ENCODE measurements around the gene SYMPK. TPM values are rescaled to one million over a fixed set of nuclear protein-coding genes. Genes with fewer than 3 reads are reported as not detected.

SYMPK gene
- total RNA-seq, 8 experiments from 2014 or later, result 22.2 to 87.8 (median 39.2) TPM

DNA sequence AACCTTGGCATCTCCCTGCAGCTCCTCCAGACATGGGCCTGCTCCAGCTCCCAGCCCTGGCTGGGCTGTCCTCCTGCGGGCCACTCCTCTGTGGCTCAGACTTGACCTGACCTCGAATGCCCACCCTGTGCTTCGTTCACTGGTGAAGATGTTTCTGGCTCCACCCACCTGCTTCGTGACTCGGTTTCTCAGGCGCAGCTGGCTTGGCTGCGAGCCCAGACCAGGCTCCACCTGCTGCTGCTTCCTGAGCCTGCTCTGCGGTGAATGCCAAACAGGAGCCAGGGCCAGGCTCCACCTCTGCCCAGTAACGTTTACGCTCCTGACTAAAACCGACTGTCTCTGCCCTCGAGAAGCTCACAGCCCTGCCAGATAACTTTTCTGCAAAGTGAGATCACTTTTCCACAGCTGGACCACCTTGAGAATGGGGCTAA, 38.9 kb downstream of the SYMPK start:
- in situ Hi-C loops (cut with MboI; ENCODE audit: low pct_unique_long_range_greater_than_20kb in 2 of 9, low sequenced_read_pairs in 9 of 9, unreplicated experiment in 9 of 9), result no loop called here
- H3K27ac ChIP-seq, result no peak overlapping the region
- ATAC-seq (replicated peaks in 6 of 8), result no peak
- 40 to 82% (median 73%) methylated on average over 1 to 3 of the region's 12 CpGs; no CpG with 5 or more reads in 7 of the 10 experiments for WGBS, 10 experiments
- no peaks in the 10 kb centered on the region for H3K4me1 ChIP-seq (replicated peaks in 1 of 2)
- H3K4me3 ChIP-seq, result no peak overlapping the region

DNA sequence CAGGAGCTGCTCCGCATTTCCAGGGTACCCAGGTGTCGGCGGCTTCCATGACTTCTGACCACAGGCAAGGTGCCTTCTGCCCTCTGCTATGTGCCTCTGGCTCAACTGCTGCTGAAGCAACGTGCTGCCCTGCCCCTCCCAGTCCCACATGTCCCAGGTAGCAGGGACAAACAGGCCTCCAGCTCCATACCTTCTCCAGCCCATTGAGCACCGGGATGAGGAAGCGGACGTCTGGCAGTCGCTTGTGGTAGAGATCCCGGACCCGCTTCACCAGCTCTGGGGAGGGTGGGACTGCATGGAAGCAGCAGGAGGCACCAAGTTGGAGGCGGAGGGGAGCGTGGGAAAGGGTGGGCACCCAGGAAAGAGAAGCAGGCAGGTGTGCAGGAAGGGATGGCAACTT, 39.8 kb downstream of the SYMPK start:
- in situ Hi-C loops (cut with MboI; ENCODE audit: low pct_unique_long_range_greater_than_20kb in 2 of 9, low sequenced_read_pairs in 9 of 9, unreplicated experiment in 9 of 9), result no loop called here
- Histone ChIP-seq H3K4me3 (no peak overlapping the region), H3K4me1 (replicated peaks in 1 of 2) (peaks cover 0 to 2% of the 10 kb centered on the region in 2 donors), H3K27ac (no peak overlapping the region)
- no peak for ATAC-seq (replicated peaks in 6 of 8)
- WGBS, 10 experiments, result 83 to 100% (median 100%) methylated on average over 1 to 4 of the region's 12 CpGs; no CpG with 5 or more reads in 6 of the 10 experiments

DNA sequence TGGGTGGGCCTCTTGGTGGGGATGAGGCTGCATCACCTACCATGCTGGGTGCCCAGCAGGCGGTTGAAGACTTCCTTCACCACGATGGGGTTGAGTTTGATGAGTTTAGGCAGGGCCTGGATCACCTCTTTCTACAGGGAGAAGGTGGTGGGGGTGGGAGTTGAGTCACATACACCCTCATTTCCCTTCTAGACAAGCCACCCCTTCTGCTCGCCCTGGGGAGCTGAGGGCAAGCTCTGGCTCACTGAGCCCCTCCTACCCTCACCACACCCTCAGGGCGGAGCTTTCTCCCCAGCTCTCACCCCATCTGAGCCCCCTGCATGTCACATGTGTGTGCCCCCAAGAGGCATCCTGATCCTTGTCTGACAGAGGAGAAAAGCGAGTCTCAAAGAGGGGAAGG, 40.2 kb downstream of the SYMPK start:
- 100% methylated on average over 1 of the region's 5 CpGs; no CpG with 5 or more reads in 8 of the 10 experiments for WGBS, 10 experiments
- Histone ChIP-seq H3K27ac (no peak overlapping the region), H3K4me3 (no peak overlapping the region), H3K4me1 (replicated peaks in 1 of 2) (peaks cover 4 to 6% of the 10 kb centered on the region in 2 donors)
- no peak for ATAC-seq (replicated peaks in 6 of 8)
- in situ Hi-C loops (cut with MboI; ENCODE audit: low pct_unique_long_range_greater_than_20kb in 2 of 9, low sequenced_read_pairs in 9 of 9, unreplicated experiment in 9 of 9), result no loop called here

DNA sequence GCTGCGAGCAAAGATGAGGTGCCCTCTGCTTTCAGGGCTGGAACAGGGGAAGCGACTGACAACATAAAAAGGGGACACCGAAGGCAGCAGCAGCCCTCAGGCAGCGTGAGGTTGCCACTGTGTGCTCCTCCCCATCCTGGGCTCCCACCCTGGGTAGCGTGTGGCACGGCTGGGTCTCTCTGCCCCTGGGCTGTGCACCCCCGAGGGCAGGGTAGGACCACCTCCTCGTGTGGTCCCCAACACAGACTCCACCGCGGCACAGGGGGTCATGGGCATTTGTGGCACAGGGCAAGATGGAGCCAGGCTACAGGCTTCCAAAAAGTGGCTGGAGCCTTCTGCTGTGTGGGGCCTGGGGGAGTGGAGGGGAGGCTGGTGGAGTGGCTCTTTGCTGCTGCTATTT, 41.4 kb downstream of the SYMPK start:
- Histone ChIP-seq H3K4me1 (replicated peaks in 1 of 2) (peaks cover 11 to 14% of the 10 kb centered on the region in 2 donors), H3K4me3 (no peak overlapping the region), H3K27ac (no peak overlapping the region)
- 100% methylated on average over 1 of the region's 10 CpGs; no CpG with 5 or more reads in 9 of the 10 experiments for WGBS, 10 experiments
- in situ Hi-C loops (cut with MboI; ENCODE audit: low pct_unique_long_range_greater_than_20kb in 2 of 9, low sequenced_read_pairs in 9 of 9, unreplicated experiment in 9 of 9), result no loop called here
- ATAC-seq (replicated peaks in 6 of 8), result no peak

DNA sequence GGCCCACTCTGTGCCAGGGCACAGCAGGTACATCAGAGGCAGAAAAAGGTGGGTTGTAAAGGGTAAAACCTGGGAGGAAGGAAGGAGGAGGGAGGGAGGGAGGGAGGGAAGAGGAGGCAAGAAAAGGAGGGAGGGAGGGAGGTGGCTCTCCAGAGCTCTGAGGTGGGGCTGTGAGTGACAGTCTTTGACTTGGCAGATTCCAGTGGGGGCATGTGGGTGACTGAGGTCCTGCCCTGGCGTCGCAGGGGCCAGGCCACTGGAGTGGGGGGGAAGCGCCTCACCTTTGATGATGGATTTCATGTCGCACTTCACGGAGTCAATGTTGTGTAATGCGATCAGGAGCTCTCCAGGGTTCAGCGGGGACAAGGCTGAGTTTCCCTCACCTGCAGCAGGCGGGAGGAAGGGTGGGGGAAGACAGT, 41.8 kb downstream of the SYMPK start:
- WGBS, 10 experiments, result 100% methylated on average over 1 of the region's 8 CpGs; no CpG with 5 or more reads in 9 of the 10 experiments
- Histone ChIP-seq H3K4me1 (replicated peaks in 1 of 2) (peaks cover 16 to 19% of the 10 kb centered on the region in 2 donors), H3K27ac (no peak overlapping the region), H3K4me3 (no peak overlapping the region)
- no peak for ATAC-seq (replicated peaks in 6 of 8)
- in situ Hi-C loops (cut with MboI; ENCODE audit: low pct_unique_long_range_greater_than_20kb in 2 of 9, low sequenced_read_pairs in 9 of 9, unreplicated experiment in 9 of 9), result no loop called here

DNA sequence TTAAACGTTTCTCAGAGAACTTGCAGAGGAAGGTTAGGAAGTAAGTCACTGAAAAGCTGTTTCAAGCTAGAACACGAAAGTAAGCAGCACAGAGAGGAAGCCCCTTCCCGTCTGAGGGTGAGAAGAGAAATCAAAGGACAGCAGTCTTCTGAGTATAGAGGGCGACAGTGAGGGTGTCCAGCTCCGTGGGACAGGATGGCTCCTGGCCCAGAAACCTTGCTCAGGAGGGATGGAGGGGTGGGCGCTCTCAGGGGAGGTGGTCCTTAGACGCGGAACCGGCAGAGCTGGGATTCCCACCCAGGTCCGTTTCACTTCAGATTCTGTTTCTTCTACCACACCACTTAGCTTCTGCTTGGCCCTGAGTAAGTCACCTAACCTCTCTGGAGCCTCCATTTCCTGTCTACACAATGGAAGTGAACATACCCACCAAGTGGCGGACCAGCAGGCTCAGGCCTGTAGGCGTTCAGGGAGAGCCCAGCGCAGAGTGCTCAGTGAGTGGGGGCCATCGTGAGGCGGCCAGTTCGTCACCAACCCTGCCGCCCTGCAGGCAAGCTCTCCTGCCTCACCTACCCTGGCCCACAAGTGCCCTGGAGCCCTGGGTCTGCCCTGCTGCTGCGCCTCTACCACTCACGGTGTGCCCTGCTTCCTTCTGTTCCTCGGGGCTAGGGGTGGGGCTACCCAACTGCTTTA, 42.4 kb downstream of the SYMPK start:
- in situ Hi-C loops (cut with MboI; ENCODE audit: low pct_unique_long_range_greater_than_20kb in 2 of 9, low sequenced_read_pairs in 9 of 9, unreplicated experiment in 9 of 9), result no loop called here
- H3K27ac ChIP-seq, result no peak overlapping the region
- no peak overlapping the region for H3K4me3 ChIP-seq
- no peak for ATAC-seq (replicated peaks in 6 of 8)
- H3K4me1 ChIP-seq (replicated peaks in 1 of 2), result peaks cover 18 to 20% of the 10 kb centered on the region in 2 donors
- WGBS, 10 experiments, result 33 to 100% (median 83%) methylated on average over 1 to 8 of the region's 20 CpGs; no CpG with 5 or more reads in 4 of the 10 experiments

DNA sequence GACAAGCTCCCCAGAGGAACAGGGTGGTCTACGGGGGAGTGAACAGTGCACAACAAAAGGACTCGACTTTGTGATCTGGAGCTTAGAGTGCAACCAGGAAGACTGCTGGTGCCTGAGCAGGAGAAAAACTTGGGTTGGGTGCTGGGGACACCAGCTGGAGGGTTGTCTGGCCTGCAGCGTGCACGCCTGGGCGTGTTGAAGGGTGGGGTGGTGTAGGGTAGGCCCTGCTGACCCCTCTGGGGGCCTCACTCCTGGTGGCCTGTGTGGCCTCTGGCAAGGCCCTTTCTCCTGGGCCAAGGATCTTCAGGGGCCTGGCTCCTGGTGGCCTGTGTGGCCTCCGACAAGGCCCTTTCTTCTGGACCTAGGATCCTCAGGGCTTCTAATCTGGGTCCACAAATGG, 43.2 kb downstream of the SYMPK start:
- whole genome bisulfite sequencing, 10 experiments, result 48 to 100% (median 80%) methylated on average over 1 to 2 of the region's 6 CpGs; no CpG with 5 or more reads in 7 of the 10 experiments
- peak in 2 of 8 experiments; percentile 13 to 35 for ATAC-seq (replicated peaks in 6 of 8)
- peaks cover 18 to 23% of the 10 kb centered on the region in 2 donors for H3K4me1 ChIP-seq (replicated peaks in 1 of 2)
- in situ Hi-C loops (cut with MboI; ENCODE audit: low pct_unique_long_range_greater_than_20kb in 2 of 9, low sequenced_read_pairs in 9 of 9, unreplicated experiment in 9 of 9), result no loop called here
- H3K27ac ChIP-seq, result no peak overlapping the region
- H3K4me3 ChIP-seq, result no peak overlapping the region

DNA sequence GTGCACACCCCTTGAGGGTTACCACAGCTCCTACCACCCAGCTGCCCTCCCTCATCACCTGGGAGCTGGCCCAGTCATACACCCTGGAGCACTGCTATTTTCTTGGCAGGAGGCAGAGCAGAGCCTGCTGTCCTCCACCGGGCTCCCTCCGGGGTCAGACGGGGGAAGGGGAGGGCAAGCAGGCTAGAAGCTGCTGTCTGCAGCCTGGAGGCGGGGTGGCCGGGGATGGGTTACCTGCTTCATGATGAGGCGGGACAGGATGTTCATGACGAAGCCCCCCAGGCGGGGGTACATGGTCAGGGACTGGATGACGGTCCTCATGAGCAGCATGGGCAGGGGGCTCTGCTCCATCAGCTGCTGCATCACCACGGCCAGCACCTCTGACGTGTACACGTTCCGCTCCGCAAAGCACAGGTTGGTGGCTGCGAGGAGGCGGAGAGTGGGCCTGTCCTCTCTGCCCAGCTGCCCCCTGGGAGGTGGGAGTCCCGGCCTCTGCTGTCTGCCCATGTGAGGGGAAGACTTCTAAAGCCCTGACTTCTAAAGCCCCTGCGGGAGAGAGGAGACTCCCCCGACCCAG, 45.1 kb downstream of the SYMPK start:
- H3K4me1 ChIP-seq (replicated peaks in 1 of 2), result peaks cover 18 to 25% of the 10 kb centered on the region in 2 donors
- WGBS, 10 experiments, result 18 to 54% methylated on average over 3 to 5 of the region's 19 CpGs; no CpG with 5 or more reads in 8 of the 10 experiments
- no peak overlapping the region for H3K4me3 ChIP-seq
- in situ Hi-C loops (cut with MboI; ENCODE audit: low pct_unique_long_range_greater_than_20kb in 2 of 9, low sequenced_read_pairs in 9 of 9, unreplicated experiment in 9 of 9), result no loop called here
- peak in 2 of 8 experiments; percentile 2 to 3 for ATAC-seq (replicated peaks in 6 of 8)
- peak overlapping the region; percentile 12 to 31 for H3K27ac ChIP-seq

DNA sequence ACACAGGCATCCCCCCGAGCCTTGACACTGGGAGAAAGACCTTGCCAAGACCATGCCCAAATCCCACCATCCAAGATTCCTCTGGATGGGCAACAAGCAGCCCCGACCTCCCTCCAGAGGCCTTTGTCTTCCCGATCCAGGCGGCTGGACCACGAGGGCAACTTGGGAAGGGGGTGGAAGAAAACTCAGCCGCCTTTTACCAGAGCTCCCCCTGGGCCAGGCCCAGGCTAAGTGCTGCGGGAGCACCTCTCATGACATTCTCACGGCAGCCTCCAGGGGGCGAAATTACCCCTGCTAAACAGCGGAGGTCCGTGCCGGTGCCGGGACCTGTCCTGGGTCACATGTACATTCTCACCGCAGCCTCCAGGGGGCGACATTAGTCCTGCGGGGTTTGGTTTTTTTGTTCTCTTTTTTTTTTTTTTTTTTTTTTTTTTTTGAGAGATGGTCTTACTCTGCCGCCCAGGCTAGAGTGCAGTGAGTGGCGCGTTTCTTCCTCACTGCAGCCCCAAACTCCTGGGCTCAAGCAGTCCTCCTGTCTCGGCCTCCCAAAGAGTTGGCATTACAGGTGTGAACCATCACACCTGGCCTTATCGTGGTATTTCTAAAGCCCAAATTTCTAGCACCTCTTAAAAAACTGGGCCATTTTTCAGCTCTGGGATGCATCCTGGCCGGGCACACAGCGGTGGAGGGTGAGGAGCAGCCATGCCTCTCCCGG, 45.8 kb downstream of the SYMPK start:
- peaks cover 18 to 25% of the 10 kb centered on the region in 2 donors for H3K4me1 ChIP-seq (replicated peaks in 1 of 2)
- H3K4me3 ChIP-seq, result peak overlapping the region in 3 of 5 donors; percentile 36 to 57 (median 47)
- 0 to 80% (median 36%) methylated on average over 2 to 11 of the region's 24 CpGs; no CpG with 5 or more reads in 3 of the 10 experiments for WGBS, 10 experiments
- in situ Hi-C loops (cut with MboI; ENCODE audit: low pct_unique_long_range_greater_than_20kb in 2 of 9, low sequenced_read_pairs in 9 of 9, unreplicated experiment in 9 of 9), result no loop called here
- peak; percentile 73 to 94 (median 79) for ATAC-seq (replicated peaks in 6 of 8)
- H3K27ac ChIP-seq, result peak overlapping the region; percentile 69 to 89

DNA sequence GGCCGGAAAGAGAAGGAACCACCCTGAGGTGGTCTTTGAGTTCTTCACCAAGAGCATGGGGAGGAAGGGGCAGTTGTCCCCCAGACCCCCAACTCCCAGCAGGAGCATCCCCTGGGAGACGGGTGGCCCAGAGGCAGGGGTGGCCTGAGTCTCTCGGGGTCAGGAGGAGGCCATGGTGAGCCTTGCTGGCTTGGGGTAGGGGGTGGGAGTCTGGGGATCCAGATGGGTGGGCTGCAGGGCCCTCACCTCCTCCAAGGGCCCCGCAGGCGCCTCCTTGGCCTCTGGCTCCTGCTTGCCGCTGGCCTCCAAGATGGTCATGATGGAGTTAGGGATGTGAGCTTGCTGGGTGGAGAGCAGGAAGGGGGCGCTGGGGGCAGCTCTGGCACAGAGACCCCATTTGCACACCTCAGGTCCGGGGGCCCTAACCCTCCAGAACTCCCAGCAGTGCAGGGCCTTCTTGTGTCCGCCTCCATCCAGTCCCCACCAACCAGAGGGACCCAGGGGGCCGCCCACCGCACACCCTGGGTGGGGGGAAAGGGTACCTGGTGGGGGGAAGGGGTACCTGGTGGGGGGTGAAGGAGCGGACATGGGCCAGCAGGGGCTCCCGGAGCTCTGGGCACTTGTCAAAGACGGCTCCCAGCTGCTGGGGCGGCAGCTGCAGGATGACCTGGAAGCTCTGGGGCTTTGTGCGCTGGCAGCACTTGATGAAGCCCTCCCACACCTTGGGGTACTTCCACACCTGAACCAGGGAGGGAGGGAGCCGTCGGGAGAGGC, 46.5 kb downstream of the SYMPK start:
- H3K27ac ChIP-seq, result peak overlapping the region; percentile 69 to 89
- peaks cover 18 to 25% of the 10 kb centered on the region in 2 donors for H3K4me1 ChIP-seq (replicated peaks in 1 of 2)
- H3K4me3 ChIP-seq, result peak overlapping the region; percentile 26 to 57 (median 36)
- peak in 4 of 8 experiments; percentile 6 to 11 (median 8) for ATAC-seq (replicated peaks in 6 of 8)
- 63 to 100% methylated on average over 2 of the region's 18 CpGs; no CpG with 5 or more reads in 8 of the 10 experiments for WGBS, 10 experiments
- in situ Hi-C loops (cut with MboI; ENCODE audit: low pct_unique_long_range_greater_than_20kb in 2 of 9, low sequenced_read_pairs in 9 of 9, unreplicated experiment in 9 of 9), result no loop called here

DNA sequence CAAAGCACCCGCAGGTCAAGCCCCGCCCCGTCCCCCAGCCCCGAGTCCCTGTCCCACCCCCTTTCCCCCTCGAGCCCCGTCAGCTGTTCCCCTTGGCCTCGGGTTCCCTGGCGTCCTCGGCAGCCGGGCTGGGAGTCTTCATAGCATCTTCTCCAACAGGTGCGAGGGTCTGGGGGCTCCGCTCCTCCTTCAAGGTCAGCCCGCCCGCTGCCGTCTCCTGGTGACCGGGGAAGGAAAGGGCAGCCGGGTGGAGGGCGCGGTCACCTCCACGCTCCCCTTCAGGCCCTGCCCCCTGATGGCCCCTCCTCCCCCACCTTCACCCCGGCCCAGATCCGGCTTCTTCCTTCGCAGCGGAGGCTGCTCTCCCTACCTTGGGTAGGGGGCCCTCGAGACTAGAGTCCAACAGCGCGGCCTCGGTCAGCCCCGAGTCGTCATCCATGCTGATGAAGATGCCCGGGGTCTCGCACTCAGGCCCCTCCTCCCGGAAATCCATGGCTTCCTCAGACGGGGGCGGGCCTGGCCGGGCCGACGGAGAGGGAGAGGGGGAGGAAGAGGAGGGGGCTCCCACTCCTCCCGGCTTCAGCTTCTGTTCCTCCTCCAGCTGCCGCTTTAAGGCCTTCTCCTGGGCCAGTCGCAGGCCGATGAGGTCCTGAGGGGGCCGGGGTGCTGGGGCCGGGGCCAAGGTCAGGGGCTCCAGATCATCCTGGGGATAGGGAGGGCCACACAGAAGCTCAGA, 47.3 kb downstream of the SYMPK start:
- peak in 5 of 8 experiments; percentile 70 to 79 (median 72) for ATAC-seq (replicated peaks in 6 of 8)
- Histone ChIP-seq H3K4me1 (replicated peaks in 1 of 2) (peaks cover 18 to 25% of the 10 kb centered on the region in 2 donors), H3K27ac (peak overlapping the region; percentile 69 to 89), H3K4me3 (peak overlapping the region; percentile 26 to 57 (median 36))
- 0% methylated on average over 4 of the region's 44 CpGs; no CpG with 5 or more reads in 9 of the 10 experiments for WGBS, 10 experiments
- in situ Hi-C loops (cut with MboI; ENCODE audit: low pct_unique_long_range_greater_than_20kb in 2 of 9, low sequenced_read_pairs in 9 of 9, unreplicated experiment in 9 of 9), result no loop called here
